ENCODE measurements around the gene SYT2.
"Not testable (repeated sequence)": the region's sequence is repeated elsewhere in the genome, so short reads cannot be mapped to it uniquely, and the experiment has no call there.

The SYT2 gene

GRCh38 chr1:202710070-202711045, at the start of gene SYT2:
Gene SYT2 (minus strand): TSS chr1:202710454. CDS start chr1:202605772, 104,682 bp downstream.
- DNase-seq: peak; percentile 8

DNA sequence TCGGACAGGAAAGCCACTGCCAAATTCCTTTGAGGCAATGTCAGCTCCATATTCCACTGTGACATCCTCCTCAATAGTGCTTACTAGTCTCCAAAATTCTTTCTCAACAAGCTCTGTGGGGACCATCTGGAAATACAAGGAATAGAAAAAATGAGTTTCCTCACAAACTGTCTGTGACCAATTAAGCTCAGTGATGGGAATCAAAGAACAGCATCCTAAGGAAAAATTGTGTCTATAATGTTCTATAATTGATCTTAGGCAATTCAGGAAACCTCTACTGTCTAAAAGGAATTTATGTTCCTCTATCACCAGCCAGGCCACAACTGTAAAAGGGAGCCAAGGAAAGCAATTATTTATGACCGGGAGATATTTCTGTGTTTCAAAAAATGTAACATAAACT, 46.1 kb upstream of the SYT2 start:
- DNase-seq: no peak

GRCh38 chr1:202754293-202754692, 44.0 kb upstream of the SYT2 start:
- DNase-seq: no peak

DNA sequence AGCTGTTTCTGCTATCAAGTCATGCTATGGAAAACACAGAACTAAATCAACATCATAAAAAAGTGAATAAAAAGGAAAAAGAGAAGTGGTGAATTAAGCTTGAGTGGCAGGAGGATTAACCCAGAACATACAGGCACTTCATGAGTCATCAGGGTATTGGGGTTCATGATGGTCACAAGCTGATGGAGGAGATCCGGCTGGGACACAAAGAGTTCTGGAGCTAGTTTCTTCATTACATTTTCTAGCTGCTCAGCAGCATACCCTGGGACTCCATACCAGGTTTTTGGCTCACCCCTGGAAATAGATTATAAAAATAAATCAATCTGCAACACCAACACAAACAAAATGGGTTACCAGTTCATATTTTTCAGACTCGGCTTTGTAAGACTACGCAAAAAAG, 42.5 kb upstream of the SYT2 start:
- no peak for DNase-seq

GRCh38 chr1:202750761-202751160, 40.5 kb upstream of the SYT2 start:
- no peak for DNase-seq

DNA sequence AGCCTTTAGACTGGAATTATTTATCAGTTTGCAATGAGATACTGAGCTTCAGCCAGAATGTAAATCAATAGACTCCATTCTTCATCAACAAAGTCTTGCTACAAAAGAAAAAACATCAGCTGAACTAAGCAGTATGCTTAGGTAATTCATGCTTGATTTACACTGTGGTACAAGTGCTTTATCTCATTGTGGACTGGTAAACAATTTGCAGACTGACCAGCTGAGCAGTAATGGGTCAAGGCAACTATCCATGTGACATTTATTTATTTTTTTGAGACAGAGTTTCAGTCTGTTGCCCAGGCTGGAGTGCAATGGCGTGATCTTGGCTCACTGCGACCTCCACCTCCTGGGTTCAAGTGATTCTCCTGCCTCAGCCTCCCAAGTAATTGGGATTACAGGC, 39.8 kb upstream of the SYT2 start:
- DNase-seq: no peak

- no peak for DNase-seq
Observed at GRCh38 chr1:202745323-202745888, 35.2 kb upstream of the SYT2 start.

GRCh38 chr1:202744770-202745169, 34.5 kb upstream of the SYT2 start:
- not testable (repeated sequence) for DNase-seq

DNA sequence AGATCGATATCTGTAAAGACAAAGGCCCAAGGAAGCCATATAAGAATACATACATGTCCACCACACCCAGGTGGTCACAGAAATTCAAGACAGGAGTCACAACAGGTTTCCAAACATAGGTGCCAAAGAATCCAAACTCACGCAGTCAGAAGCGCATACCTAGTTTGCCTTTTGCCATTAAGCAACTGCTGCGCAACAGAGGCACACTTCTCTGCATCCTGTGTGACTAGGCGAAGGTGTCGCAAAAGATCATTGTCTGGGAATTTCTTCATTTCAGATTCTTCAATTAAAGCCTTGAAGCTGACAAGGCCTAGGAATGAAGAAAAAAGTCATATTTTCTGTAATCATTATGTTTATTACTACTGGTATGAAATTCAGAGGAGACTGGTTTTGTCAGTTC, 32.2 kb upstream of the SYT2 start:
- DNase-seq: no peak

- DNase-seq: no peak
Observed at GRCh38 chr1:202733251-202733650, 23.0 kb upstream of the SYT2 start.

DNA sequence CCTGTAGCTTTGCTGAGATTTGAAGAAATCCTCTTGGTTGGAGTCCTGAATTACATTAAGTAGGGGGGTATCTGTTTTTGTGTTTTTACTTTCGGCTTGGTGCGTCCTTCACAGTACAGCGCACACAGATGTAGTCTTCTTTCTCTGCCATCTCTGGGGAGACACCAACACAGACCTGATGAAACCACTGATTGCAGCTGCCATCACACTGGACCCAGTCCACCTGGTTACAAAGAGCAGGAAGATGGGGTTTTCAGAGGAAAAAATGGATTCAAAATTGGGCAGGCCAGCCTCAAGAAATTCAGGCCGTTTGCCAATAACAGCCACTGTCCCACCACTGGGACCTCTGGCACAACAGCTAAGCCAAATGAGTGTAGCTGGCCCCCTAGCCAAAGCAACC, 18.7 kb upstream of the SYT2 start:
- DNase-seq: no peak

DNA sequence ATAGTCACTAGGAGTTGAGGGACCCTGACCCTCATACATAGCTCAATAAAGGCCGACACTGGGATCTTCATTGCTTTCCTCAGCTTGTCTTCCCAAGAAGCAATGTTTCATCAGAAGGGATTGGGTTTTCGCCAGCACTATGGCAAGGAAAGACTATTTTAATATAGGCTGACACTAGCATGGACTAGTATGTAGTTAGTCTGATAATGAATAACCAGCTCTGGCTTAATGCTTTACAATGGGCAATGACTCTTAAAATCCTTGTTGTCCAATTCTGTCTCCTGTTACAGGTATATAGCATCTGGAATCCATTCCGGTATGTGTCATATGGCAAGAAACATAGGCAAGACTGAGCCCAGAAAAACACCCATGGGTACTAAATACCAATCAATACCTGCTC, 15.3 kb upstream of the SYT2 start:
- no peak for DNase-seq

- no peak for DNase-seq
Observed at GRCh38 chr1:202723708-202724107, 13.5 kb upstream of the SYT2 start.

GRCh38 chr1:202723046-202723445, 12.8 kb upstream of the SYT2 start:
- DNase-seq: not testable (repeated sequence)

DNA sequence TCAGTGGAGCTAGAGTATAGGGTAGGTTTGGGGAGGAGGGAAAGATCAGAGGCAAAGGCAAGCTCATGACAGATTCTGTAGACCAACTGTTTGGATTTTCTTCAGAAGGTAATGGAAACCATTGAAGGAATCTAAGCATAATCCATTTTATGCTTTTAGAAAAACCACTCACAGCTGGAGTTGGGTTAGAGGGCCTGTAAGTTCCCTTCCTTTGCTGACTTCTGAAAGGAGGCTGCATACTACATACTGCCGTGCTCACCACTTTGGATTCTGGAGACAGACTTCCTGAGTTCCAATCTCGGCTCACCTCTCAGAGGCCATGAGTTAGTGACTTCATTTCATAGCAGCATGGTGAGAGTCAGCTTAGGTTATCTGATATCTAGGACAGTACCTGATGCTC, 6.4 kb upstream of the SYT2 start:
- DNase-seq: no peak

GRCh38 chr1:202714202-202714601, 3.9 kb upstream of the SYT2 start:
- DNase-seq: not testable (repeated sequence)

DNA sequence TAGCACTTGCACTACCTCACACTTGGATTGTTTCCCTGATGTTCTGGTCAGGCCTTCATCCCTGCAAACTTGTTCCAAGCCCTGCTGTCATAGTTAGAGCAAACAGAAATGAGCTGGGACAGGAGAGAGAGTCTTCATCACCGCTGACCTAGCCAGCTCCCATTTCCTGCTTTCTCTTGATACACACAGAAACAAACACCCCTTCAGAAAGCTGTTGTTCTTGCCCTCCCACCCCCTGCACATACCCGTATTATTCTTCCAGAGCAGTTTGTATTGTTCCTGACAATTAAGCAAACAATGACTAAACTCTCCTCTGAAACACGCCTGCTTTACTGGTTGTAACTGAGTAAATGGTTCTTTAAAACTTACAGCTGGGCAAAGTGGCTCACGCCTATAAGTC, 2.9 kb upstream of the SYT2 start:
- no peak for DNase-seq

DNA sequence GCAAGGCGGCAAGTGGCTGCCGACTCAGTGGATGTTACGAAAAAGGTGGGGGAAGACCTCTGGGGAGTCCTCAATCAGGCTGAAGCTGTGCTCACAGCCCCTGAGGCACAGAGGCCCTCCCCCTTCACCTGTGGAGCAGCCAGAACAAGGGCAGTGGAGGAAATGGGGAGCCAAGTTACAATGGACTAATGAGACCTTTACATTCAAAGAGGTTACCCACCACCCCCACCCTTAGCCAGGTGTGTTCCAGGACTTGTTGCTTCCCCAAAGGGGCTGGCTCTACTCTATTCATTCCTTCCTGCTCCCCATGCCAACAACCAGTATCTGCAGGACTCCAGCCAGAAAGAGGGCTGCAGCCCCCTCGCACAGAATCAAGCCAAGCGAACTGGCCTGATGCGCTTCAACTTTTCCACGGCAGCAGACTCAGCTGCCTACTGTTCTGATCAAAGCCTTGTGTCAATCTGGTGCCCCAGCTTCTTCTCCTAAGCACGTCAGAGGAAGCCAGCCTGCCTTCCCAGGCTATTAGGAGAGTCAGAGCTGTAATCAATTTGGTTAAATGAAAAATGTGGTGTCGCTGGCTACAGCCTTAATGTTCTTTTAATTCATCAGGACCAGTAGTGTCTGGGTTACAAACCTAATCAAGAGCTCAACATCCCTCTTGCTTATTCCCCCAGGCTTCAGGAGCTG, 1.8 kb upstream of the SYT2 start:
- no peak for DNase-seq

DNA sequence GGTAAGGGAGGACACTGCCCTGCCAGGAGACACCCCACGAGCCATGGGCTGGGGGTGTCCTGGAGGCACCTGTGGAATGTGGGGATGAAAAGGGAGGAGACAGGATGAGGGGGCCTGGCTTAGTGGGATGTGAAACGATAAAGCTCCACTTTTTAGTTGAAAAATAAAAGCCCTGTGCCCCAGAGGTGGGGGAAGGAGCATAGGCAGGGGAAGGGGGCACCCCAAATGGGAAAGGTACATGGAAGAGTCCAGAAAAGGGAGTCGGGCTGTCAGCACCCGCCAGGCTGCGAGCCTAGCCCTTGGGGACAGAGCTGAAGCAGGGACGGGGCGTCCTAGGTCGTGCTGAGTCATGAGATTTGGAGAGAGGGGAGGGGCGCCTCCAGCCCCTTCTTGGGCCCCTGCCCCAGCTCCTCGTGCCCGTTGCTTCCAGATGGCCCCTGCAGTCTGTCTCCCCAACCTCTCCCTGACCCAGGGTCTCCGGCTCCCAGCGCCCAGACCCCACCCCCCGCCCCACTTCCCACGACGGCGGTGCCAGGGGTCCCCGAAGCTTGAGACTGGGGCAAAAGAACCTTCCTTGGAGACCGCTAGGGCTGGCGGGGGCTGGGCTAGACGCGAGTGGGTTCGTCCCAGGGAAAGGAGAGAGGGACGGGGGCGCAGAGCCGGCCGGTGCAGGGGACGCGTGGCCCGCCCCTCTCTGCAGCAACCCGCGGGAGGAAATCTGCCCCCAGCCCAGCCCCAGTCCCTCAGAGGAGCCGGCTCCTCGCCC, 795 bp downstream of the SYT2 start:
- no peak for DNase-seq

DNA sequence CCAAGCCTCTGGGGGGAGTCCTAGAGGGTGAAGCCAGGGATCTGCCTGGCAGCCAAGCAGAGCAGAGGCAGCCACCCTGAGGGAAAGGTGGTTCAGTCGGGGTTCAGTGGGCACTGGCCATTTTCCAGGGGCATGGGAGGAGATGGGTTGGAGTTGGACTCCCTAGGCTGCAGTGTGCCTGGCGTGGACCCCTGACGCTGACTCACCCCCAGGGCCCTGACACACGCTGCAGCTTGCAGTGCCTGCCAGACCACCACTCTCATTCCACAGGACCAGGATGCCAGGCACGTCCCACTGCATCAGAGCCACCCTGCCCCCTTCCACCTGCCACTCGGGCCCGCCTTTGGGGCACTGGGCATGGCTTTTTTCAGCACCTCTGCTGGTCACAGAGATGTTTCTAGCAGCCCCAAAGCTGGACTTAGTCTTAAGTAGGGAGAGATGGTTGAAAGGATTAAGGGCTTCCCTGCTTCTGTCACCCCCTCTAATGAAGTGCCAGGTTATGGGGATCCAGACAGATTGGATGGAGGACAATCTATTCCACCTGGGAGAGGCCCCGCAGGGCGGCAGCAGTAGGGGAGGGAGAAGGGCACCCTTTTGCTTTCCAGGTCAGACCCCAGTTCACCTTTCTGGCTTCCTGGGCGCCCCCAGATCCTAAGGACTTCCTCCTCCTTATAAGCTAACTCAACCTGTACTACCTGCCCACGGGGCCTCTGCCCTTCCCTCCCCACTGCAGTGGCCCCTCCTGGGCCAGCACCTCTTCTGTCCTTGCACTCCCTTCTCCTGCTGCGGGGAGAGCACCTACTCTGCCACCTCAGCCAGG, 1.6 kb downstream of the SYT2 start:
- DNase-seq: no peak

DNA sequence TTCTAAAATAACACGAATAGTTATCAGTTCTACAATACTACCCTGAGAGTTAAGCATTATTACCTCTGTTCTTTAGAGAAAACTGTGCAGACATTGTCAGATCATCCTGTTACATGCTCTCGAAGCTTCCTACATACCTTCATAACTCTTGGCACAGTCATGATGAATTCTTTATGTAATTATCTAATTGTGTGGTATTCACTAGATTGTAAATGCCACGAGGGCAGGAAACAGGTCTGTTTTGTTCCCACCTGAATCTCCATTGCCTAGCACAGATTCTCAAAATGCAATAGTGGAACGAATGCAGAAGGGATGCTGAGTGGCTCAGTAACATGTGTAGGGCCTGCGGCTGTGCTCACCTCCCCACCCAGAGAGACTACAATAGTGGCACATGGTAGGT, 3.4 kb downstream of the SYT2 start:
- no peak for DNase-seq

GRCh38 chr1:202704601-202705000, 5.7 kb downstream of the SYT2 start:
- no peak for DNase-seq
